KMS-11 (cell line): ENCODE data around the gene ZNF775.

Experiments used
- H2AFZ ChIP-seq: fragments of 200-600 bp; sonication (generic); 2 replicates; pipeline ENCODE4 v1.6.1; 2016; ENCODE audit warnings: antibody characterized with exemption, mixed run types, low read depth
- H3K27ac ChIP-seq: fragments of 200-600 bp; sonication (generic); 2 replicates; pipeline ENCODE4 v1.6.1; 2016; ENCODE audit warnings: mild to moderate bottlenecking, mixed run types
- H3K27me3 ChIP-seq: fragments of 200-600 bp; sonication (generic); 2 replicates; pipeline ENCODE4 v1.6.1; 2017; ENCODE audit warnings: mild to moderate bottlenecking, low read depth, mixed run types, moderate library complexity; ENCODE audit not compliant: insufficient read depth
- H3K36me3 ChIP-seq: fragments of 200-600 bp; sonication (generic); 2 replicates; pipeline ENCODE4 v1.6.1; 2017; ENCODE audit warnings: mild to moderate bottlenecking, mixed run types; ENCODE audit not compliant: insufficient read depth
- H3K4me1 ChIP-seq: fragments of 200-600 bp; sonication (generic); 2 replicates; pipeline ENCODE4 v1.6.1; 2016; ENCODE audit warnings: mild to moderate bottlenecking, low read depth, mixed run types; ENCODE audit not compliant: poor library complexity, severe bottlenecking
- H3K4me2 ChIP-seq: fragments of 200-600 bp; sonication (generic); 2 replicates; pipeline ENCODE4 v1.7.0; 2016; ENCODE audit warnings: mild to moderate bottlenecking, mixed run types
- H3K4me3 ChIP-seq: fragments of 200-600 bp; sonication (generic); IDR thresholded peaks from 2 replicates; pipeline ENCODE4 v1.6.1; 2017; ENCODE audit warnings: low read depth, low read length, mixed read lengths; ENCODE audit not compliant: insufficient read depth
- H3K79me2 ChIP-seq: fragments of 200-600 bp; sonication (generic); 2 replicates; pipeline ENCODE4 v1.6.1; 2016; ENCODE audit warnings: low read depth, mixed run types; ENCODE audit not compliant: insufficient read depth
- H3K9ac ChIP-seq: fragments of 200-600 bp; sonication (generic); 2 replicates; pipeline ENCODE4 v1.6.1; 2016; ENCODE audit warnings: mild to moderate bottlenecking, mixed run types
- H4K20me1 ChIP-seq: fragments of 200-600 bp; sonication (generic); 2 replicates; pipeline ENCODE4 v1.6.1; 2016; ENCODE audit warnings: mild to moderate bottlenecking, mixed run types; ENCODE audit not compliant: insufficient read depth
- CTCF ChIP-seq: fragments of 200-600 bp; sonication (generic); conservative IDR thresholded peaks from 2 replicates; pipeline ENCODE4 v1.6.1; 2017; ENCODE audit warnings: low read depth, mild to moderate bottlenecking, antibody characterized with exemption, low read length, moderate library complexity, mixed read lengths

ZNF775 gene

GRCh38 chr7:150429699-150430098 lies 50.6 kb downstream of the ZNF775 start:
- H3K79me2 ChIP-seq: no peaks in the 10 kb centered on the region
- peak overlapping the region; percentile 30; the same call in 1 of the 2 replicates for H3K9ac ChIP-seq
- no peaks in the 10 kb centered on the region for H3K27me3 ChIP-seq
- TF ChIP-seq CTCF: no peak
- H3K4me3 ChIP-seq: no peak overlapping the region
- peak overlapping the region; percentile 77 for H3K27ac ChIP-seq
- H3K4me2 ChIP-seq: peak overlapping the region; percentile 92; the same call in 1 of the 2 replicates
- H3K4me1 ChIP-seq: peaks cover 64% of the 10 kb centered on the region
- peak overlapping the region; percentile 61 for H2AFZ ChIP-seq
- no peaks in the 10 kb centered on the region for H3K36me3 ChIP-seq
- no peaks in the 10 kb centered on the region for H4K20me1 ChIP-seq

- no peak for TF ChIP-seq CTCF
These were observed 51.4 kb downstream of the ZNF775 start for GRCh38 chr7:150430465-150431085.

GRCh38 chr7:150431839-150432658 lies 52.9 kb downstream of the ZNF775 start:
- H2AFZ ChIP-seq: no peak overlapping the region
- H3K4me1 ChIP-seq: peaks cover 87% of the 10 kb centered on the region
- no peaks in the 10 kb centered on the region for H3K79me2 ChIP-seq
- H3K9ac ChIP-seq: no peak overlapping the region
- H3K27ac ChIP-seq: no peak overlapping the region; the same call in 1 of the 2 replicates
- no peaks in the 10 kb centered on the region for H3K27me3 ChIP-seq
- no peak for TF ChIP-seq CTCF
- peak overlapping the region; percentile 6; the same call in 1 of the 2 replicates for H3K4me2 ChIP-seq
- H3K36me3 ChIP-seq: no peaks in the 10 kb centered on the region
- no peaks in the 10 kb centered on the region for H4K20me1 ChIP-seq
- H3K4me3 ChIP-seq: no peak overlapping the region

More at GRCh38 chr7:150430465-150431085, 51.4 kb downstream of the ZNF775 start:
- Histone ChIP-seq H3K27ac (no peak overlapping the region), H4K20me1 (no peaks in the 10 kb centered on the region), H3K79me2 (no peaks in the 10 kb centered on the region), H3K36me3 (no peaks in the 10 kb centered on the region), H3K4me3 (no peak overlapping the region), H3K4me1 (peaks cover 73% of the 10 kb centered on the region), H2AFZ (no peak overlapping the region), H3K4me2 (no peak overlapping the region), H3K27me3 (no peaks in the 10 kb centered on the region), H3K9ac (no peak overlapping the region)

- Histone ChIP-seq H3K4me2 (peak overlapping the region; percentile 6; the same call in 1 of the 2 replicates), H3K4me3 (no peak overlapping the region), H3K4me1 (peaks cover 82% of the 10 kb centered on the region)
These were observed 54.1 kb downstream of the ZNF775 start for GRCh38 chr7:150432915-150433892.

More at GRCh38 chr7:150432915-150433892, 54.1 kb downstream of the ZNF775 start:
- H2AFZ ChIP-seq: peak overlapping the region; percentile 29; the same call in 1 of the 2 replicates
- no peaks in the 10 kb centered on the region for H4K20me1 ChIP-seq
- no peaks in the 10 kb centered on the region for H3K36me3 ChIP-seq
- H3K79me2 ChIP-seq: no peaks in the 10 kb centered on the region
- peak overlapping the region; percentile 23; the same call in 1 of the 2 replicates for H3K9ac ChIP-seq
- peak overlapping the region; percentile 37 for H3K27ac ChIP-seq
- no peaks in the 10 kb centered on the region for H3K27me3 ChIP-seq
- no peak for TF ChIP-seq CTCF
